Measurements from ENCODE around the gene COIL. TPM values are rescaled to one million over a fixed set of nuclear protein-coding genes. Genes with fewer than 3 reads are reported as not detected.
A peak's percentile ranks its signal among the peaks of the same experiment; 100 is the strongest.

COIL gene
- total and polyA plus RNA-seq, 2 of the 13 experiments (the other 11 are each of a cell fraction or from before 2014, with no cell fraction given) = 8.1 to 29.4 TPM

DNA sequence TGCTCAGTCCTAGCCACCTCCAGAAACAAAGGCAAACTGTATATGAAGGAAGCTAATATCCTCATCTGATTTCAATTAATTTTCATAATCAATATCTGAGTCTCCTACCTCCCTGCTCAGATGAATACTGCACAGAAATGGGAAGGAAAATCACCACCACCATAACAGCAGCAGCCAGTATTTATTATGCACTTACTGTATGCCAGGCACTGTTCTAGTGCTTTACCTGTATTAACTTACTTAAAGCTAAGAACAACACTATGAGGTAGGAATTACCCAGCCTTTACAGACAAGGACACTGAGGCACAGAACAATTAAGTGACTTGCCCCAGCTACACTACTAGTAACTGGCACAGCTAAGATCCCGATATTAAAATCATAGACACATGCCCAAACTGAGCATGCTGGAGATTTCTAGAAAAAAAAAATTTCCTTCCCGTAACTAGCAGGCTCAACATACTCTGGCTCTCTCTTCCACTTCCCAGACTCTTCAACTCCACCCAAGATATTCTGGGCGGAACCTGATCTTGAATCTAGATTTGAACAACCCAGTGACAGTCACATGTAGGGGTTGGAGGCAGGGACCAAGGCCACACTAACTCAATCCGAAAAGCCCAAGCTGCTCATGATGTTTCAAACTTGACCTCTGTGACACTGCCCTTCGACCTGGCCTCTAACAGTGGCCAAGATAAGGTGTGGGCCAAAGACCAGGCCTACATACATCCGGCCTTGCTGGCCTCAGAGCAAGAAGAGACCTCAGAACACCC, 50.9 kb downstream of the COIL start (continued):
- TF ChIP-seq, protein P1, sequence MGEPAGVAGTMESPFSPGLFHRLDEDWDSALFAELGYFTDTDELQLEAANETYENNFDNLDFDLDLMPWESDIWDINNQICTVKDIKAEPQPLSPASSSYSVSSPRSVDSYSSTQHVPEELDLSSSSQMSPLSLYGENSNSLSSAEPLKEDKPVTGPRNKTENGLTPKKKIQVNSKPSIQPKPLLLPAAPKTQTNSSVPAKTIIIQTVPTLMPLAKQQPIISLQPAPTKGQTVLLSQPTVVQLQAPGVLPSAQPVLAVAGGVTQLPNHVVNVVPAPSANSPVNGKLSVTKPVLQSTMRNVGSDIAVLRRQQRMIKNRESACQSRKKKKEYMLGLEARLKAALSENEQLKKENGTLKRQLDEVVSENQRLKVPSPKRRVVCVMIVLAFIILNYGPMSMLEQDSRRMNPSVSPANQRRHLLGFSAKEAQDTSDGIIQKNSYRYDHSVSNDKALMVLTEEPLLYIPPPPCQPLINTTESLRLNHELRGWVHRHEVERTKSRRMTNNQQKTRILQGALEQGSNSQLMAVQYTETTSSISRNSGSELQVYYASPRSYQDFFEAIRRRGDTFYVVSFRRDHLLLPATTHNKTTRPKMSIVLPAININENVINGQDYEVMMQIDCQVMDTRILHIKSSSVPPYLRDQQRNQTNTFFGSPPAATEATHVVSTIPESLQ (CRISPR knock-in tag; conservative IDR thresholded peaks at IDR 0.05) = no peak
- no peak for TF ChIP-seq ZKSCAN5 (CRISPR knock-in tag; IDR thresholded peaks at IDR 0.05)
- no peak for TF ChIP-seq IKZF1 (IDR thresholded peaks at IDR 0.05)
- TF ChIP-seq ZFY (CRISPR knock-in tag; IDR thresholded peaks at IDR 0.05) = peak; percentile 77
- TF ChIP-seq FOXJ3 (CRISPR knock-in tag; IDR thresholded peaks at IDR 0.05; ENCODE audit: borderline replicate concordance) = peak; percentile 13; the same call in 1 of the 2 replicates
- TF ChIP-seq ZNF44 (CRISPR knock-in tag; IDR thresholded peaks at IDR 0.05) = no peak
- TF ChIP-seq, protein P2, sequence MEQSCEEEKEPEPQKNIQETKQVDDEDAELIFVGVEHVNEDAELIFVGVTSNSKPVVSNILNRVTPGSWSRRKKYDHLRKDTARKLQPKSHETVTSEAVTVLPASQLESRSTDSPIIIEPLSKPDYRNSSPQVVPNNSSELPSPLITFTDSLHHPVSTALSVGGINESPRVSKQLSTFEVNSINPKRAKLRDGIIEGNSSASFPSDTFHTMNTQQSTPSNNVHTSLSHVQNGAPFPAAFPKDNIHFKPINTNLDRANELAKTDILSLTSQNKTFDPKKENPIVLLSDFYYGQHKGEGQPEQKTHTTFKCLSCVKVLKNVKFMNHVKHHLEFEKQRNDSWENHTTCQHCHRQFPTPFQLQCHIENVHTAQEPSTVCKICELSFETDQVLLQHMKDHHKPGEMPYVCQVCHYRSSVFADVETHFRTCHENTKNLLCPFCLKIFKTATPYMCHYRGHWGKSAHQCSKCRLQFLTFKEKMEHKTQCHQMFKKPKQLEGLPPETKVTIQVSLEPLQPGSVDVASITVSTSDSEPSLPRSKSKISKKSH (CRISPR knock-in tag; IDR thresholded peaks at IDR 0.05; ENCODE audit: borderline replicate concordance) = no peak
- no peak for TF ChIP-seq ZNF567 (CRISPR knock-in tag; IDR thresholded peaks at IDR 0.05; ENCODE audit: borderline replicate concordance)
- TF ChIP-seq, protein P3, sequence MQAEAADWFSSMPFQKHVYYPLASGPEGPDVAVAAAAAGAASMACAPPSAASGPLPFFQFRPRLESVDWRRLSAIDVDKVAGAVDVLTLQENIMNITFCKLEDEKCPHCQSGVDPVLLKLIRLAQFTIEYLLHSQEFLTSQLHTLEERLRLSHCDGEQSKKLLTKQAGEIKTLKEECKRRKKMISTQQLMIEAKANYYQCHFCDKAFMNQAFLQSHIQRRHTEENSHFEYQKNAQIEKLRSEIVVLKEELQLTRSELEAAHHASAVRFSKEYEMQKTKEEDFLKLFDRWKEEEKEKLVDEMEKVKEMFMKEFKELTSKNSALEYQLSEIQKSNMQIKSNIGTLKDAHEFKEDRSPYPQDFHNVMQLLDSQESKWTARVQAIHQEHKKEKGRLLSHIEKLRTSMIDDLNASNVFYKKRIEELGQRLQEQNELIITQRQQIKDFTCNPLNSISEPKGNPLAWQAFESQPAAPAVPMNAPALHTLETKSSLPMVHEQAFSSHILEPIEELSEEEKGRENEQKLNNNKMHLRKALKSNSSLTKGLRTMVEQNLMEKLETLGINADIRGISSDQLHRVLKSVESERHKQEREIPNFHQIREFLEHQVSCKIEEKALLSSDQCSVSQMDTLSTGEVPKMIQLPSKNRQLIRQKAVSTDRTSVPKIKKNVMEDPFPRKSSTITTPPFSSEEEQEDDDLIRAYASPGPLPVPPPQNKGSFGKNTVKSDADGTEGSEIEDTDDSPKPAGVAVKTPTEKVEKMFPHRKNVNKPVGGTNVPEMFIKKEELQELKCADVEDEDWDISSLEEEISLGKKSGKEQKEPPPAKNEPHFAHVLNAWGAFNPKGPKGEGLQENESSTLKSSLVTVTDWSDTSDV (CRISPR knock-in tag; IDR thresholded peaks at IDR 0.05) = no peak
- peak; percentile 58; the same call in 1 of the 2 replicates for TF ChIP-seq KDM5B (CRISPR knock-in tag; IDR thresholded peaks at IDR 0.05; ENCODE audit: borderline replicate concordance)
- TF ChIP-seq HOXA7 (CRISPR knock-in tag; IDR thresholded peaks at IDR 0.05) = no peak
- no peak for TF ChIP-seq ZNF256 (CRISPR knock-in tag; conservative IDR thresholded peaks at IDR 0.05)
- TF ChIP-seq ZBTB38 (CRISPR knock-in tag; IDR thresholded peaks at IDR 0.05) = peak; percentile 50; the same call in 1 of the 2 replicates
- TF ChIP-seq RXRA (CRISPR knock-in tag; IDR thresholded peaks at IDR 0.05) = peak; percentile 97
- TF ChIP-seq, protein P4, sequence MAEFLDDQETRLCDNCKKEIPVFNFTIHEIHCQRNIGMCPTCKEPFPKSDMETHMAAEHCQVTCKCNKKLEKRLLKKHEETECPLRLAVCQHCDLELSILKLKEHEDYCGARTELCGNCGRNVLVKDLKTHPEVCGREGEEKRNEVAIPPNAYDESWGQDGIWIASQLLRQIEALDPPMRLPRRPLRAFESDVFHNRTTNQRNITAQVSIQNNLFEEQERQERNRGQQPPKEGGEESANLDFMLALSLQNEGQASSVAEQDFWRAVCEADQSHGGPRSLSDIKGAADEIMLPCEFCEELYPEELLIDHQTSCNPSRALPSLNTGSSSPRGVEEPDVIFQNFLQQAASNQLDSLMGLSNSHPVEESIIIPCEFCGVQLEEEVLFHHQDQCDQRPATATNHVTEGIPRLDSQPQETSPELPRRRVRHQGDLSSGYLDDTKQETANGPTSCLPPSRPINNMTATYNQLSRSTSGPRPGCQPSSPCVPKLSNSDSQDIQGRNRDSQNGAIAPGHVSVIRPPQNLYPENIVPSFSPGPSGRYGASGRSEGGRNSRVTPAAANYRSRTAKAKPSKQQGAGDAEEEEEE (CRISPR knock-in tag; IDR thresholded peaks at IDR 0.05; ENCODE audit: borderline replicate concordance) = no peak
- TF ChIP-seq BHLHE40 (IDR thresholded peaks at IDR 0.05; ENCODE audit: low read length) = no peak
- no peak for TF ChIP-seq ZNF629 (CRISPR knock-in tag; conservative IDR thresholded peaks at IDR 0.05)
- TF ChIP-seq HHEX (CRISPR knock-in tag; IDR thresholded peaks at IDR 0.05) = peak; percentile 46; the same call in 1 of the 2 replicates
- peak; percentile 71; the same call in 1 of the 2 replicates for TF ChIP-seq PHF21A (CRISPR knock-in tag; IDR thresholded peaks at IDR 0.05)
- TF ChIP-seq NRL (CRISPR knock-in tag; IDR thresholded peaks at IDR 0.05; ENCODE audit: borderline replicate concordance) = no peak
- peak; percentile 83 for TF ChIP-seq SAP130 (CRISPR knock-in tag; IDR thresholded peaks at IDR 0.05; ENCODE audit: low read depth)
- TF ChIP-seq IRF2 (CRISPR knock-in tag; IDR thresholded peaks at IDR 0.05) = peak; percentile 53; the same call in 1 of the 2 replicates
- TF ChIP-seq ZIK1 (CRISPR knock-in tag; IDR thresholded peaks at IDR 0.05; ENCODE audit: borderline replicate concordance, low read depth) = no peak
